ENCODE data around the gene PPT1.

GRCh38 chr1:40092706-40093639 is 4.1 kb downstream of the PPT1 start:
- TF ChIP-seq CTCF (IDR thresholded peaks at IDR 0.05): no peak
- no peak for TF ChIP-seq POLR2AphosphoS5 (IDR thresholded peaks at IDR 0.05)
